K562 (cell line): ENCODE data around the gene LDB1. TPM values are rescaled to one million over a fixed set of nuclear protein-coding genes. Genes with fewer than 3 reads are reported as not detected.

Experiments used
- BACH1 ChIP-seq: fragments of 200-800 bp; sonication (Bioruptor generic); IDR thresholded peaks from 2 replicates; pipeline ENCODE4 v1.6.1; 2016; ENCODE audit warnings: missing genetic modification characterization, missing compliant biosample characterization
- BRD9 ChIP-seq: fragments of 450-650 bp; IDR thresholded peaks from 2 replicates; pipeline ENCODE4 v1.6.1; 2018; ENCODE audit warnings: low read depth; ENCODE audit not compliant: partially characterized antibody
- CBFA2T2 ChIP-seq: fragments of 450-650 bp; conservative IDR thresholded peaks from 2 replicates; pipeline ENCODE4 v1.6.1; 2017; ENCODE audit warnings: mild to moderate bottlenecking
- CBX3 ChIP-seq, 2 experiments: IDR thresholded peaks; 1 replicate in 1 of 2; 2 replicates in 1 of 2; pipeline ENCODE4 v1.6.1; 2012; ENCODE audit warnings: inconsistent platforms in 2 of 2, low read length in 2 of 2, borderline replicate concordance in 1 of 2, control low read depth in 1 of 2
- DPF2 ChIP-seq: fragments of 450-650 bp; IDR thresholded peaks from 2 replicates; pipeline ENCODE4 v1.6.1; 2016
- E2F4 ChIP-seq: sonication (generic); formaldehyde crosslinking; IDR thresholded peaks from 2 replicates; pipeline ENCODE4 v1.8.0; 2022; ENCODE audit warnings: mild to moderate bottlenecking, low read depth, missing genetic modification reagents
- EGR1 ChIP-seq: fragments of 450-650 bp; conservative IDR thresholded peaks from 2 replicates; pipeline ENCODE4 v1.6.1; 2017; ENCODE audit warnings: mild to moderate bottlenecking
- EP300 ChIP-seq: IDR thresholded peaks from 2 replicates; pipeline ENCODE4 v1.6.1; 2012; ENCODE audit warnings: low read length, improper control_type of control experiment
- FOXO4 ChIP-seq: fragments of 450-650 bp; formaldehyde crosslinking; IDR thresholded peaks from 2 replicates; pipeline ENCODE4 v1.4.0; 2020; ENCODE audit warnings: mild to moderate bottlenecking, moderate library complexity
- FOXP1 ChIP-seq: sonication (generic); formaldehyde crosslinking; IDR thresholded peaks from 2 replicates; pipeline ENCODE4 v1.8.0; 2022; ENCODE audit warnings: mild to moderate bottlenecking, missing genetic modification reagents
- HINFP ChIP-seq: fragments of 450-650 bp; conservative IDR thresholded peaks from 2 replicates; pipeline ENCODE4 v1.6.1; 2016; ENCODE audit warnings: missing genetic modification characterization, low read depth, mild to moderate bottlenecking, control low read depth, missing compliant biosample characterization
- KLF13 ChIP-seq: fragments of 450-650 bp; IDR thresholded peaks from 2 replicates; pipeline ENCODE4 v1.6.1; 2016; ENCODE audit warnings: missing genetic modification characterization, low read depth, mild to moderate bottlenecking, missing compliant biosample characterization, moderate library complexity, borderline replicate concordance
- MBD2 ChIP-seq: sonication (generic); IDR thresholded peaks from 2 replicates; pipeline ENCODE4 v1.6.1; 2016; ENCODE audit warnings: low read depth, borderline replicate concordance
- MCM7 ChIP-seq, 2 experiments: fragments of 450-650 bp; IDR thresholded peaks; 2 replicates each; pipeline ENCODE4 v1.6.1; 2016 to 2018
- MYBL2 ChIP-seq, 2 experiments: fragments of 450-650 bp in 1 of 2; sonication (generic) in 1 of 2; formaldehyde crosslinking in 1 of 2; IDR thresholded peaks; 2 replicates each; pipeline versions ENCODE4 v1.6.1 to v1.8.1; 2017 to 2022; ENCODE audit warnings: borderline replicate concordance in 1 of 2, inconsistent platforms in 1 of 2, low read depth in 1 of 2, mild to moderate bottlenecking in 1 of 2, missing genetic modification reagents in 1 of 2, moderate library complexity in 1 of 2
- NR1H2 ChIP-seq: sonication (generic); formaldehyde crosslinking; IDR thresholded peaks from 2 replicates; pipeline ENCODE4 v1.4.0; 2020; ENCODE audit warnings: mild to moderate bottlenecking, missing genetic modification reagents
- SAFB ChIP-seq: fragments of 200-400 bp; formaldehyde crosslinking; IDR thresholded peaks from 2 replicates; pipeline ENCODE4 v1.6.1; 2017; ENCODE audit warnings: low read depth, low read length, borderline replicate concordance
- SREBF2 ChIP-seq: sonication (generic); formaldehyde crosslinking; IDR thresholded peaks from 2 replicates; pipeline ENCODE4 v1.4.0; 2020; ENCODE audit warnings: mild to moderate bottlenecking, missing genetic modification reagents
- TCF3 ChIP-seq: sonication (generic); formaldehyde crosslinking; IDR thresholded peaks from 2 replicates; pipeline ENCODE4 v1.4.0; 2020; ENCODE audit warnings: mild to moderate bottlenecking, missing genetic modification reagents
- TGIF2 ChIP-seq: sonication (generic); formaldehyde crosslinking; IDR thresholded peaks from 2 replicates; pipeline ENCODE4 v1.8.1; 2022; ENCODE audit warnings: mild to moderate bottlenecking, missing genetic modification reagents, moderate library complexity
- ZBTB7A ChIP-seq: IDR thresholded peaks from 2 replicates; pipeline ENCODE4 v1.6.1; 2011; ENCODE audit warnings: low read depth, mild to moderate bottlenecking, low read length, moderate library complexity, borderline replicate concordance; ENCODE audit not compliant: control insufficient read depth
- ZKSCAN3 ChIP-seq: fragments of 250-450 bp; sonication (Bioruptor Pico); IDR thresholded peaks from 2 replicates; pipeline ENCODE4 v1.4.0; 2020
- ZNF143 ChIP-seq: sonication (generic); formaldehyde crosslinking; IDR thresholded peaks from 2 replicates; pipeline ENCODE4 v1.9.0; 2022; ENCODE audit warnings: mild to moderate bottlenecking, missing genetic modification reagents
- ZNF232 ChIP-seq: sonication (generic); formaldehyde crosslinking; IDR thresholded peaks from 2 replicates; pipeline ENCODE4 v1.8.0; 2022; ENCODE audit warnings: mild to moderate bottlenecking, missing genetic modification reagents
- ZNF583 ChIP-seq: fragments of 250-450 bp; sonication (Bioruptor Pico); IDR thresholded peaks from 2 replicates; pipeline ENCODE4 v1.4.0; 2020
- polyA plus RNA-seq, 8 experiments: library from polyadenylated mRNA; depleted of rRNA in 4 of 8; stranded (reverse) in 5 of 8; unstranded in 3 of 8; fragments of >200 nt; fragmentation: Nextera tagmentation in 2 of 8; fragmentation: Illumina TruSeq in 1 of 8; extraction: Ambion mirVana in 2 of 8; extraction: Trizol in 1 of 8; gene quantifications; 2 replicates each; pipeline versions ENCODE4 v1.2.1 to v1.2.3, GENCODE V29; 2011 to 2014; ENCODE audit warnings: inconsistent platforms in 1 of 8, missing spikeins in 1 of 8
- total RNA-seq, 7 experiments: library from RNA; depleted of rRNA in 6 of 7; stranded (reverse); fragments of >200 nt in 6 of 7; fragmentation: Illumina TruSeq in 2 of 7; extraction: Trizol in 2 of 7; gene quantifications; 2 replicates each; pipeline versions ENCODE4 v1.2.1 to v1.2.3, GENCODE V29; 2011 to 2021; ENCODE audit warnings: low replicate concordance in 1 of 7

The LDB1 gene
- total and polyA plus RNA-seq, 9 of the 15 experiments (the other 6 are each of a cell fraction or from before 2014, with no cell fraction given), result 1.9 to 137 (median 105) TPM

- TF ChIP-seq KLF13 (tag) (no peak), ZNF232 (CRISPR knock-in tag) (no peak), ZKSCAN3 (CRISPR knock-in tag) (no peak), EP300 (no peak), NR1H2 (CRISPR knock-in tag) (no peak), CBFA2T2 (peak; percentile 26; the same call in 1 of the 2 replicates), HINFP (tag) (no peak), BRD9 (no peak), MBD2 (no peak), BACH1 (tag) (no peak), MCM7 (IDR thresholded peaks at IDR 0.05) (no peak), DPF2 (0 out of 2 replicates have a peak, but pooled peaks have one; percentile 23), MYBL2 (IDR thresholded peaks at IDR 0.05; ENCODE audit: low read depth) (no peak), MYBL2 (CRISPR knock-in tag; IDR thresholded peaks at IDR 0.05; ENCODE audit: borderline replicate concordance) (no peak), ZNF583 (CRISPR knock-in tag) (no peak), EGR1 (no peak), E2F4 (CRISPR knock-in tag) (no peak), FOXO4 (CRISPR knock-in tag) (no peak), SAFB (no peak), ZNF143 (CRISPR knock-in tag) (no peak), SREBF2 (CRISPR knock-in tag) (no peak), FOXP1 (CRISPR knock-in tag) (no peak), TGIF2 (CRISPR knock-in tag) (no peak), TCF3 (CRISPR knock-in tag) (peak; percentile 57; the same call in 1 of the 2 replicates), ZBTB7A (no peak), CBX3 (IDR thresholded peaks at IDR 0.05; ENCODE audit: borderline replicate concordance in 1 of 2, low read length in 2 of 2) (peak in 1 of 2 experiments; percentile 13; a peak in 1 of 3 replicates)
These were observed 43.3 kb upstream of the LDB1 start (continued) for GRCh38 chr10:102163342-102163989.
